Glomerular visceral epithelial cell (primary cell): ENCODE data around the gene IL1F10.
"Not testable (repeated sequence)": the region's sequence is repeated elsewhere in the genome, so short reads cannot be mapped to it uniquely, and the experiment has no call there.

ENCODE experiments used
- DNase-seq: peaks from one replicate; pipeline ENCODE4 v3.0.0-alpha.2; 2016; ENCODE audit errors: extremely low spot score

Gene IL1F10

DNA sequence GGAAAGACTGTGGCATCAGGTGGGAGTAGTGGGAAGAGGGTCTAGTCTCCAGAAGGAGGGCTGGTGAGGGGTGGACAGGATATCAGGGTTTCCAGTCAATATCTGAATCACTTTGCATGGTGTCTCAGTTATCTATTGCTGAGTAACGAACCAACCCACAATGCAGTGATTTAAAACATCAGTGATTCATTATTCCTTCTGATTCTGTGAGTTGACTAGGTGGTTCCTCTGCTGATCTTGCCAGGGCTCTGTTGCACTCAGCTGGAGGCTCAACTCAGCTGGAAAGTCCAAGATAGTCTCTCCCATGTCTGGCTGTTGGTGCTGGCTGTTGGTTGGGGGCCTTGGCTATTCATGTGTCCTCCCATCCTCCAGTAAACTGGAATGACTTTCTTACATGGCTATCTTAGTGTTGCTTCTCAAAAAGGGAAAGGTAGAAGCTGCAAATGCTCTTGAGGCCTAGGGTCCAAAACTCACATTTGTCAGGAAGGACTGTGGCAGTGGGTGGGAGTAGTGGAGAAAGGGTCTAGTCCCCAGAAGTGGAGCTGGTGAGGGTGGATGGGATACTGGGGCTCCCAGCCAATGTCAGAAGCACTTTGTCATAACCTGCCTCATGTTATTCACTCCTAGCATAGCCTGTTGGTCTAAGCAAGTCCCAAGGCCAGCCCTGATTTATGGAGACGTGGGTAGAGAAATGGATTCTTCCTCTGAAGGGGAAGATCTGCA lies 13.9 kb downstream of the IL1F10 start:
- DNase-seq, result no peak

DNA sequence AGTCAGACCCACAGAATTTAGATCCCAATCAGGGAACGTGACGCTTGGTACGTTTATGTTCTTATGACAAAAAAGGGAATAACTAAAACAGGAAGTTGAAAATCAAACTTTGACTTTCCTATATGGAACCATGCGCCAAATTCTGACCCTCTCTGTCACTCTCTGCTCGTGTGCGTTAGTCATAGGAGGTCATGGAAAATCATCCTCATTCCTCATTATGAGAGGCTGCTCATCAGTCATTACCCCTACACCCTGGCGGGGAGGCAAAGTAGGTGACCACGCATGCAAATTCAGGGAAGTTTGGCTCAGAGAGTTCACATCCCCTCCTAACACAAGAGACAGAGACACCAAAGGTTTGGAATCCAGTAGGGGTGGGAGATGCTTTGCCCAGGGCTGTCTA lies 15.5 kb downstream of the IL1F10 start:
- DNase-seq, result no peak

DNA sequence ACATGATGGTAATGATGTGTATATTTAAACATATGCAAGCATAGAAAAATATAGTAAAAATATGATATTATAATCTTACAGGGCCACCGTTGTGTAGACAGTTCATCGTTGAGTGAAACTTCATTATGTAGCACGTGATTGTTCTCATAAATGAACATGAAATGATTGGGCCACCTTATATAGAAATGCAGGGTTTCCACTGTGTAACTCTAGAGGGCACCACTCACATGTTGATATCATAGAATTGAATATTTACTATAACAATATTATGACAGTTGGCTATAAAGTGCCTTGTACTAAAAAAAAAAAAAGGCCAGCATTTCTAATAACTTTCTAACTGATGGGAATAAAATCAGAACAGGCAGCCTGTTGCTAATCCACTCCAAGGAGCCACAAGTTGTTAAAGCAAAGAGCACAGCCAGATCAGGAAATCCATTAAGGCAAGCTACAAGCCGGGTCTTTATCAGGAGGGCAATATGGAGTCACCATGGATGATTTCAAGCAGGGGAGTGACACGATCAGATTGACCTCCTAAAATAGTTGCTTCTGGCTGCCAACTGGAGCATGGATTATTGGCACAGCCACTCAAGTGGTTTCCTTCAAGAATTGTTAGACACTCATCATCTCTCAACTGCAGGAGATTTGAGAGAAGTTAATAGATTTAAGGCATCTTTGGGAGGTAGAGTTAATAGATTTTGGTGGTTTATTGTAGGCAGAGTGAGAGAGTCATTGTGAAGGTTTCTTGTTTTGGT lies 16.7 kb downstream of the IL1F10 start:
- no peak for DNase-seq

DNA sequence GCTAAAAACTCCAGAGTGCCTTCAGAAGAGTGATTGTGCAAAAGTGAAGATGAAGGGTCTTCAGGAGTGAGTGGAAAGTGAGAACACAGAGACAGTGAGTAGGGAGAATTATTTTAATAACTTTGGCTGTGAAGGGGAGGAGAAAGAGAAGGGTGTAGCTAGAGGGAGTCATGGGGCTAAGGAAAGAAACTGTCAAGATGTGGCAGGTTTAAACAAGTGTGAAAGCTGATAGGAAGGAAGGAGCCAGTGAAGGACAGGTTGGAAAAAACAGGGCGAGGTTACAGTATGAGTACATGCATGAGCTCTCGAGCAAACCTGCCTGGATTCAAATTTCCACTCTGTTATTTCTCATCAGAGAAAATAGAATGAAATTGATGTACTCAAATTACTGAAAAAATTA lies 17.8 kb downstream of the IL1F10 start:
- no peak for DNase-seq

DNA sequence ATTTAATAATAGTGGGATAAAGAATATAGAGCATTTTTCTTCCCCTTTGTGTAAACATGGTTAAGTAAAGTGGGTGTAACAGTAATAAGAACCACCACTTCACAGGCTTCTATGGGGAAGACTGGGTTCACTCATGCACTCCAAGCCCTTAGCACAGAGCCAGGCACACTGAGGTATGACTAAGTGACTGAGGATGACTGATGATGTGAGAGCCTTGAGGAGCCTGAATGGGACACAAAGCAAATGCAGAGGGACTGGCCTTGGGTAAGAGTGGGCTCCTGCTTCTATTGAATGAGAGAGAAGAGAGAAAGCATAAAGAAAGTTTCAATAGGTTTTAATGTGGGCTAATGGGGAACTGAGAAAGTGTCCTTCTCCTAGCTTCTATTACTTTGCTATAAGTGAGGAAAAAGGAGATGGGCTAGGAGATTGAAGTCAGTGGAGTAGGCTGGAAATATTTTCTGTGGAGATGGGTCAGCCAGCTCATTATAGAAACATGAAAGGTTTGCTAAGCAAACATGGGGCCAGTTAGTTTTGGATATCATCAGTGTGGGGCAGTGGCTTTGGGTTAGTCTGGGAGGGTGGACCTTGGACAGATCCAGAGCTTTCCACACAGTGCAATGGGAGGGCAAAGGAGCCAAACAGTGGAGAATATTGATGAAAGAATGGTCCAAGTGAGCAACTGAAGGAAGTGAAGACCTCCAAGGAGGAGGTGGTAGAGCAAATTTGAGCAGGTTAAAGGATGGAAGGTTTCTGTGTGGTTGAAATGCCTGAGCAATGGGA lies 20.6 kb downstream of the IL1F10 start:
- no peak for DNase-seq

DNA sequence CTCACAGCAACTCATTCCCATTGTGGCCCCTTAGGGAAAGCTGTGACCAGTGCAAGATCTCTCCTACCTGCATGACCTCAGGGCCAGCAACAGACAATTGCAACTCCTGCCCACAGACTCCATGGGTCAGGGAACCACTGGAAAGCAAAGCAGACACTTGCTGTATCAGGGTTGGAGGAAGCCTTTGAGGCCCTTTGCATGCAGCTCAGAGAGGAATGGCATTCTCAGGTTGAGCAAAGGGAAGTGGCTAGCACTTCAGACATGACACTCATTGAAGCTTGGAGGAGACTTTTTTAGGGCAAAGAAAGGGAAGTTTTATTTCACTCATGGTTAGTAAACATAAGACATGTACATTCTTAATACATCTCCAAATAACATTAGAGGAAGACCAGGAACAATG lies 22.1 kb downstream of the IL1F10 start:
- no peak for DNase-seq

DNA sequence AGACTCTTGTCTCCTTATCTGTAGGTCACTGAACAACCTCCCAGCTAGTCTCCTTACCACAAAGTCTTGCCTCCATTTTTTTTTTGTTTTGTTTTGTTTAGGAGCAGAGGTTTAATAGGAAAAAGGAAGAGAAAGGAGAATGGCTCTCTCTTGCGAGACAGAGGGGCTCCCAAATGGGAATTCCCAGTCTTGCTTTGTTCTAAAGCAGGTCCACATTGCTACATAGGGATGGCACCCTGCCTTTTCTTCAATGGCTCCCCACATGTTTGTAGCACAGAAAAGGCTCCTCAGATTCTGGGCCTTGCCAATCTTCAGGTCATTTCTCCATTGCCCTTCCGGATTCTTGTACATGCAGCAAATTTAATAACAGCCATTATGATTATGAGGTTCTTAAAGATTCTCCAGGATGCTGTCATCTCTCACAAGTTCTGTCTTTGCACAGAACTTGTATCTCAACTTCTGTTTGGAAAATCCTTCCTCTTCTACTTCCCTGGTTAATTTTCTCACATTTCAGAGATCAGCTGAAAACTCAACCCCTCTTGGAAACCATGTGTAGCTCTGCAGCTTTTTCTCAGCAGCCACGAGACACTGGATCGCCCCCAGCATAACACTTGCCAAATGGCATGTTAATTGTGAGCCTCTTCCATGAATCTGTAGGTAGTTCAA lies 23.6 kb downstream of the IL1F10 start:
- DNase-seq, result no peak

DNA sequence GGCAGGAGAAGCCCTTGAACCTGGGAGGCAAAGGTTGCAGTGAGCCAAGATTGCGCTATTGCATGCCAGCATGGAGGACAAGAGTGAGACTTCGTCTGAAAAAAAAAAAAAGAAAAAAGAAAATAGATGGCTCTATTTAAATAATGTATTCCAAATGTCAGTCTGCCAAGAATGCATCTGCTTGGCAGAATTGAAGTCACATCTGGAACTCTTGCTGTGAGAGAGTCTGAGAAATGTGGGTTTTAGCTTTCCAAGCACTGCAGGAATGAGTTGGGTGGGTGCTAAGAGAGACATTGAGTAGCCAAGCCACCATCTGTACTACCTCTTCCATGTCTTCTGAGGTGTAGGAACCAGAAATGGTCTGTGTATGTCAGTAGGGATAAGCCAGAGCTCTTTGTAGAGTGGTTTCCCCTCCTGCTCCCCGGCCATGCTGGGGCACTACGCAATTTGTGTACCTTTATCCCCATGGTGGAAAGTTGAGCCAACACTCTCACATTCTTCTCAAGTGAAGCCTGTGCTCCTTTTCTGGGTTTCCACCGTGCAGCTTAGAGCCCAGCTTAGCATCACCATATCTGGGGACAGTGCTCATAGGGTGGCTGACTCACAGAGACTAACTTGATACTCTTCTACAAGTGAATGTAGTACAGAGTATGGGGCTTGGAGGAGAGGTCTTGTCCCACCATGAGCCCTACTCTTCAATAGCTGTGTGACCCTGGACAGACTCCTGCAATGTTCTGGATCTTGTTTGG lies 25.3 kb downstream of the IL1F10 start:
- no peak for DNase-seq

DNA sequence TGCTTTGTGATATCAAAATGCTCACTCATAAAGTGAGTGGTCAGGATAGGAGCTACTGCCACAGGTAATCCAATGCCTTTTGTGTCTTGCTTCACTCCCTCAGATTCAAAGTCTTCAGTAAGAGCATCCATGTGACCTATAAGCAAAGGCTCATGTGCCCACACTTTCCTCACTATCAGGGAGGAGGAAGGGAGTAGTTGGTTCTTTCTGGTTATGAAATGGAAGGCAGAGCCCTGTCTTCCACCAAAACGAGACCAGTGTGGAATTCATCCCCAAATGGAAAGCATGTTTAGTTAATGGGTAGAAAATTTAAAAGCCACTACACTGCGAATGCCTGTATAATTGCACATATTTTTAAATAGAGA lies 25.8 kb downstream of the IL1F10 start:
- DNase-seq, result no peak

DNA sequence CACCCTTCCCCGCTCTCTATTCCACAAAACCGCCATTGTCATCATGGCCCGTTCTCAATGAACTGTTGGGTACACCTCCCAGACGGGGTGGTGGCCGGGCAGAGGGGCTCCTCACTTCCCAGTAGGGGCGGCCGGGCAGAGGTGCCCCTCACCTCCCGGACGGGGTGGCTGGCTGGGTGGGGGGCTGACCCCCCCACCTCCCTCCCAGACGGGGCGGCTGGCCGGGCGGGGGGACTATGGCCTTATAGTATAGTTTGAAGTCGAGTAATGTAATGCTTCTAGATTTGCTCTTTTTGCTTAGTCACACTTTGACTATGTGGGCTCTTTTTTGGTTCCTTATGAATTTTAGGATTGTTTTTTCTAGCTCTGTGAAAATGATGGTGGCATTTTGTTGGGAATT lies 28.5 kb downstream of the IL1F10 start:
- DNase-seq, result not testable (repeated sequence)

DNA sequence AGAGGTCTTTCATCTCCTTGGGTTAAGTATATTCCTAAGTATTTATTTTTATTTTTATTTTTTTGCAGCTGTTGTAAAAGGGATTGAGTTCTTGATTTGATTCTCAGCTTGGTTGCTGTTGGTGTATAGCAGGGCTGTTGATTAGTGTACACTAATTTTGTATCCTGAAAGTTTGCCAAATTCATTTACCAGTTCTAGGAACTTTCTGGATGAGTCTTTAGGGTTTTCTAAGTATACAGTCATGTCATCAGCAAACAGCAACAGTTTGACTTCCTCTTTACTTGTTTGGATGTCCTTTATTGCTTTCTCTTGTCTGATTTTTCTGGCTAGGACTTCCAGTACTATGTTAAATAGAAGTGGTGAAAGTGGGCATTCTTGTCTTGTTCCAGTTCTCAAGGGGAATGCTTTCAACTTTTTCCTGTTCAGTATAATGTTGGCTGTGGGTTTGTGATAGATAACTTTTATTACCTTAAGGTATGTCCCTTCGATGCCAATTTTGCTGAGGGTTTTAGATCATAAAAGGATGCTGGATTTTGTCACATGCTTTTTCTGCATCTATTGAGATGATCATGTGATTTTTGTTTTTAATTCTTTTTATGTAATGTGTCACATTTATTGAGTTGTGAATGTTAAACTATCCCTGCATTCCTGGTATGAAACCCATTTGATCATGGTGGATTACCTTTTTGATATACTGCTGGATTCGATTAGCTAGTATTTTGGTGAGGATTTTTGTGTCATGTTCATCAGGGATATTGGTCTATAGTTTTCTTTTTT lies 29.3 kb downstream of the IL1F10 start:
- DNase-seq, result not testable (repeated sequence)

DNA sequence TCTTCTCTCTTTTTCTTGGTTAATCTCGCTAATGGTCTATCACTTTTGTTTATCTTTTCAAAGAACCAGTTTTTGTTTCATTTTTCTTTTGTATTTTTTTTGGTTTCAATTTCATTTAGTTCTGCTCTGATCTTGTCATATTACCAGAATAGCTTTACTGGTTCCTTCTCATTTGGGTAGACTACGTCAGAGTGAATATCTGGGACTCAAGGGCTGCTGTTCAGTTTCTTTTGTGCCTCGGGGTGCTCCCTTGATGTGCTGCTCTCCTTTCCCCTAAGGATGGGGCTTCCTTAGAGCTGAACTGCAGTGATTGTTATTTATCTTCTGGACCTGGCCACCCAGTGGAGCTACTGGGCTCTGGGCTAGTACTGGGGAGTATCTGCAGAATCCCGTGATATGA lies 30.3 kb downstream of the IL1F10 start:
- no peak for DNase-seq

DNA sequence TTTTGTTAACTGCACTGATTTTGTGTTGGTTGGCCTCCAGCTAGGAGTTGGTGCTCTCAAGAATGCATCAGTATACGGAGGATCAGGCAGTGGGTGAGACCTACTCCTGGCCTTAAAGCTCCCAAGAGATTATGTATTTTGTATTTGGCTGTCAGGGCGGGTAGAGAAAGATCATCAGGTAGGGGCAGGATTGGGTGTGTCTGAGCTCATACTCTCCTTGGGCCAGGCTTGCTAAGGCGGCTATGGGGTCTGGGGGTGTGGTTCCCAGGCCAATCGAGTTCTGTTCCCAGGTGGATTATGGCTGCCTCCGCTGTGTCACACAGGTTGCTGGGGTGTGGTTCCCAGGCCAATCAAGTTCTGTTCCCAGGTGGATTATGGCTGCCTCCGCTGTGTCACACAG lies 30.8 kb downstream of the IL1F10 start:
- no peak for DNase-seq

DNA sequence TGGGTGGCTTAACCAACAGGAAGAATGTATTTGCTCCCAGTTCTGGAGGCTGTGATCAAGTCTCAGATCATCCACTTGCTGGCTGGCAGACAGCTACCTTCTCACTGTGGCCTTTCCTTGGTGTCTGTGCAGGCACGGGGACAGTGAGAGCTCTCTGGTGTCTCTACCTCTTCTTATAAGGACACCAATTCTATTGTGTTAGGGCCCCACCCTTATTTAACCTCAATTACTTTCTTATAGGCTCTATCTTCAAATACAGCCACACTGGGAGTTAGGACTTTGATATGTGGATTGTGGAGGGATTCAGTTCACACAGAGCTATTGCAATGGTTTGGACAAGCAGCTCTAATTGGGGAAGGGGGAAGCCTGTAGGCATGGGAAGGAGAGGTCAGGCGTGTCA lies 34.4 kb downstream of the IL1F10 start:
- DNase-seq, result no peak

DNA sequence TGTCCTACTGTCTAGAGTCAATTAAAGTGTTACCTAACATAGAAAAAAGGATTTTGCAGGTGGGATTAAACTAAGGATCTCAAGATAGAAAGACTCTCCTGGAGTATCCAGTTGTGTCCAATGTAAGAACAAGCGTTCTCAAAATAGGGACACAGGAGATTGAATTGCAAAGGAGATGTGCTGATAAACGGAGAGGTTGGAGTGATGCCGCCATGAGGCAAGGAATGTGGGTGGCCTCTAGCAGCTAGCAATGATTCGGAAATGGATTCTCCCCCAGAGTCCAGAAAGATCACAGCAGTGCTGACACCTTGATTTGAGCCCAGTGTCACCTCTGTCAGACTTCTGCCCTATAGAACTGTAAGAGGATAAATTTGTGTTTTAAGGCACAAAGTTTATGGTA lies 35.5 kb downstream of the IL1F10 start:
- no peak for DNase-seq

DNA sequence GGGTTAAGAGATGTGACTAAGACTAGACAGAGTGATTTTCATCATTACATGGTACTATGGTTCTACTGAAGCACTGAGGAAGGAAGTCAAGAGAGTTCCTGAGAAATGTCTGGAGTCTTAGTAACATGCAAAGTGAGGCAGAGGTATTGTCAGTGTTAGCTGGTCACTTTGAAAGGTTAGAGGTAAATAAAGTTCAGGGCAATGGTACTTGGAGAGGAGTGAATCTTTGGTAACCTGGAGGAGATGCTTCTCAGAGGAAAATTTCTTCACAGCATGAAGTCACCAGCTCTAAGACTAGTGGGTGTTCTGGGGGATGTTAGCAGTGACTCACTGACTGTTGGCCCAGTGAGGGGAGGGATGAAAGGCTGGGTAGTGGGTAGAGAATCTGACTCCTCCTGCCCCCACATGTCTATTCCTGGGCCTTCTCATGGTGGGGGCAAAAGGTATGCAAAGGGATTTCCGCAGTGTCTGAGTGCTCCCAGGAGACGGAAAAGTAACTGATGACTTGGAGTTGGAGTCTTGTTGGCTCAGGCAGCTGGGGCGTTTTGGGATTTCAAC lies 36.4 kb downstream of the IL1F10 start:
- no peak for DNase-seq

DNA sequence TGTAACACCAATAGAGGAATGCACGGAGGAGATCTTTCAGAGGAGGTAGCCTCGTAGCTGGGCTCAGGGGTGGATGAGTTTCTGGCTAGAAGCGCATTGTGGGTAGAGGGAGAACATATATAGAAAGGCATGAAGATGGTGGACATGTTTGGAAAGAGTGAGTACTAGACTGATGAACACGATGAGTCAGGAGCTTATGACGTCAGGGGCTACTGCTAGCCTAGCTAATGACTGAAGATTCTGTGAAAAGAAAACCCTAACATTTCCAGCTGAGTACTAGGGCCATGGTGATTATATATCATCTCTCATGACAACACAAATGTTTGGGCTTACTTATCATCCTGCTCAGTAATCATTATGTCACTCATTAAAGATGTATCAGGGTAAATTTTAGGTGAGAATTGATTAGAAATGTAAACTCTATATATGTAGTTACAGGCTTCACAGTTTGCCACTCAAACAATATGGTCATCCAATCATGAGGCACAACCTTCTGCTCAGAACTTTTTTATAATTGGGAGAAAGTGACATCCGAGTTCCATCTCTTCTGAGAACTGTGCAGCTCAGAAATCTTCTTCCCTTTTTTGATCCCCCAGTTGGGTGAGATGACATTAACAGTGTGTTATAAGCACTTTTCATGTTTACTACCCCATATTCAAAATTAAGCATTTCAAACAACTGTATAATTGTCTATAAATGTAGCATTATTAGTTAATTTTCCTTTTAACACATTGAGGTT lies 37.4 kb downstream of the IL1F10 start:
- no peak for DNase-seq

DNA sequence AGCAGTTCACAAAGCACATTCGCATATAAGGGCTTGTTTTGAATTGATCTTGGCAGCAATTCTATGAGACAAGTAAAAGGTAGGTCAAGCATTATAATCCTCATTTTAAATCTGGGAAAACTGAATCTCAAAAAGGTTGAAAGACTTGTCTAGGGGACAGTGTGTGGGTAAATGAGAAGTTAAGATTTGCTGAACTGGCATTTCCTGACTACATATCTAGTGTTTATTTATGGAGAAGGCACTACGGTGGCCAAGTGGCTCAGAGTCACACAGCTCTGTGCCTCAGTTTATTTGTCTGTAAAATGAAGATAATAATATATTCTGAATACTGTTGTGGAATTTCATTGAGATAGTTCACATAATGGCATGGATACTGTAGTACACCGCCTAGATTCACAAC lies 43.4 kb downstream of the IL1F10 start:
- DNase-seq, result no peak

DNA sequence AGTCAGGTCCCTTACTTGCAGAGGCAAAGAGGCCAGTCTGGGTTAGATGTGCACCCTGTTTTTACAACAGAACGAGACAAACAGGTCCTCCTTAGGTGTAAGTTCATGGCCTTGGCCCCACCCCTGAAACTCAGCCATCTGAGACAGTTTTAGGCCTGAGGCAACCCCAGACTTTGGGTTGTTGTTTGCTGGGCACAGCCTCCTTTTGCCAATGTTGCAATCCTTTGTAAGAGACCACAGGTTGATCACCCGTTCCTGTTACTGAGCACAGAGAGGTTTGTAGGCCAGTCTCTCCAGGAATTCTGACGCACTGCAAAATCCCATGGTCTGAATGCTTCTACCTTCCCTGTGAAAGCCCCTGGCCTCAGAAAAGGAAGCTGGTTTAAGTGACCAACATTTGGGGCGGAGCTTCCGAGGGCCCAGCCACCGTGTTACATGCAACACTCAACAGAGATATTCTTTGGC lies 44.1 kb downstream of the IL1F10 start:
- DNase-seq, result no peak

DNA sequence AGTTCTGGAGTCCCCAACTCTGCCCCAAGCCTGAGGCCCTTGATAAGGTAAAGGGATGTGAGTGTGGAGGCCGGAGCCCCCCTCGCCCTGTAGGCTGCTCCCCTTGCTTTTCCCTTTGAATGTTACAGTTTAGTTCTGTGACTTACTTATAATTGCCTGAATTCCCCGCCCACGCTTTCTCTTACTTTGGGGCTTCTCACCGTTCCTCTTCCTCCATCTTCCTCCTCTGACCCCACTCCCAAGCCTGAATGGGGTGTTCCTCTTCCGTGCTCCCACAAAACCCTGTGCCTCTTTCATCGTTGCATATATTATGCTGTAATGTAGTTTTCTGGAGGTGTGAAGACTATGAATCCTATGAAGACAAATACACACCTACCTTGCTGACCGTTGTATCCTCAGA lies 44.7 kb downstream of the IL1F10 start:
- no peak for DNase-seq
